Measurements from ENCODE around the gene C16orf92. TPM values are rescaled to one million over a fixed set of nuclear protein-coding genes. Genes with fewer than 3 reads are reported as not detected.

C16orf92 gene
- total RNA-seq, 1 donor from 2014 or later: not detected

DNA sequence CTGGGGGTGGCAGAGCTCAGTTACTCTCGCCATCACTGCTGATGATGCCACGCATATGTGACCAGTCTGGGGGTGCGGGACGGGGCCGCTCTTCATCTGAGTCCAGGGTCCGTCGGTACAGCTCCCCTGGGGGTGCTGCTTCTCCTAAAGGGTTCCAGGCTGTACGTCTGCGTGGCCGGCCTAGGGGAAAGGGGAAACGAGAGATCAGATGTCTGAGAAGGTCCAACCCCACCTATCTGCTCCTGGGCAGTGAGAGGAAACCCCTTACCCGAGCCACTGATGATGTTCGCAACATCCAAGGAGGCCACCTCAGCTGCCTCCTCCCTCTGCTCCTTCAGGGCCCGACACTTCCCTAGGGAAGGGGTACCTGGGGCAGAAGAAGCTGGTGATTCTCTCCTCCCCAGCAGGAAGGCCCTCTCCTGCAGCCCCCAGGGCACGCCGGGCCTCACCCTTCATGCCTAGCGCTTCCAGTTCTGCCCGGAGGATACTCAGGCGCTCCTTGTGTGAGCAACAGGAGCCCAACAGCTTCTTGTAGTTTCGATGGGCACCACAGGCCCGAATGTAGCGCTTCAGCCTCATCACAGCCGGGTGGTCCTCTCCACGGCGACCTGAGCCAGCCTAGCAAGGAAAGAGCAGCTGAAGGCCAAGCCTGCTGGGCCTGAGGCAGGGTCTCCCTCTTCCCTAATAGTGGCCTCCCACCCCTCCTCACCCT lies 29.7 kb upstream of the C16orf92 start:
- Mint-ChIP-seq H3K27me3 (no peaks in the 10 kb centered on the region), H3K36me3 (ENCODE audit: low read depth) (peaks cover 64% of the 10 kb centered on the region), H3K4me3 (no peak overlapping the region)

GRCh38 chr16:29993903-29994599 lies 28.9 kb upstream of the C16orf92 start:
- peaks cover 63% of the 10 kb centered on the region for H3K36me3 Mint-ChIP-seq (ENCODE audit: low read depth)
- intact Hi-C loops (cut with micrococcal nuclease): no loop called here

More for the DNA sequence above, 29.7 kb upstream of the C16orf92 start:
- Mint-ChIP-seq H3K27ac (no peak overlapping the region), H3K4me1 (peaks cover 28% of the 10 kb centered on the region), H3K9me3 (no peaks in the 10 kb centered on the region)
- TF ChIP-seq, protein P1, sequence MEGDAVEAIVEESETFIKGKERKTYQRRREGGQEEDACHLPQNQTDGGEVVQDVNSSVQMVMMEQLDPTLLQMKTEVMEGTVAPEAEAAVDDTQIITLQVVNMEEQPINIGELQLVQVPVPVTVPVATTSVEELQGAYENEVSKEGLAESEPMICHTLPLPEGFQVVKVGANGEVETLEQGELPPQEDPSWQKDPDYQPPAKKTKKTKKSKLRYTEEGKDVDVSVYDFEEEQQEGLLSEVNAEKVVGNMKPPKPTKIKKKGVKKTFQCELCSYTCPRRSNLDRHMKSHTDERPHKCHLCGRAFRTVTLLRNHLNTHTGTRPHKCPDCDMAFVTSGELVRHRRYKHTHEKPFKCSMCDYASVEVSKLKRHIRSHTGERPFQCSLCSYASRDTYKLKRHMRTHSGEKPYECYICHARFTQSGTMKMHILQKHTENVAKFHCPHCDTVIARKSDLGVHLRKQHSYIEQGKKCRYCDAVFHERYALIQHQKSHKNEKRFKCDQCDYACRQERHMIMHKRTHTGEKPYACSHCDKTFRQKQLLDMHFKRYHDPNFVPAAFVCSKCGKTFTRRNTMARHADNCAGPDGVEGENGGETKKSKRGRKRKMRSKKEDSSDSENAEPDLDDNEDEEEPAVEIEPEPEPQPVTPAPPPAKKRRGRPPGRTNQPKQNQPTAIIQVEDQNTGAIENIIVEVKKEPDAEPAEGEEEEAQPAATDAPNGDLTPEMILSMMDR (IDR thresholded peaks at IDR 0.05): no peak
- DNase-seq (no peak), ATAC-seq (ENCODE audit: low read depth) (no peak)
- POLR2A ChIA-PET: interaction anchor here (0.5 to 1.8 kb wide), 5 partner anchors 8 to 67 kb away, joined by 3 to 12 read pairs (median 6); partner anchors contain the start of gene KCTD13
- intact Hi-C loops (cut with micrococcal nuclease): no loop called here
- CTCF ChIA-PET: interaction anchor here (1.5 kb wide), 1 partner anchor 32 kb away, joined by 5 read pairs; the partner anchor contains the start of gene TMEM219

DNA sequence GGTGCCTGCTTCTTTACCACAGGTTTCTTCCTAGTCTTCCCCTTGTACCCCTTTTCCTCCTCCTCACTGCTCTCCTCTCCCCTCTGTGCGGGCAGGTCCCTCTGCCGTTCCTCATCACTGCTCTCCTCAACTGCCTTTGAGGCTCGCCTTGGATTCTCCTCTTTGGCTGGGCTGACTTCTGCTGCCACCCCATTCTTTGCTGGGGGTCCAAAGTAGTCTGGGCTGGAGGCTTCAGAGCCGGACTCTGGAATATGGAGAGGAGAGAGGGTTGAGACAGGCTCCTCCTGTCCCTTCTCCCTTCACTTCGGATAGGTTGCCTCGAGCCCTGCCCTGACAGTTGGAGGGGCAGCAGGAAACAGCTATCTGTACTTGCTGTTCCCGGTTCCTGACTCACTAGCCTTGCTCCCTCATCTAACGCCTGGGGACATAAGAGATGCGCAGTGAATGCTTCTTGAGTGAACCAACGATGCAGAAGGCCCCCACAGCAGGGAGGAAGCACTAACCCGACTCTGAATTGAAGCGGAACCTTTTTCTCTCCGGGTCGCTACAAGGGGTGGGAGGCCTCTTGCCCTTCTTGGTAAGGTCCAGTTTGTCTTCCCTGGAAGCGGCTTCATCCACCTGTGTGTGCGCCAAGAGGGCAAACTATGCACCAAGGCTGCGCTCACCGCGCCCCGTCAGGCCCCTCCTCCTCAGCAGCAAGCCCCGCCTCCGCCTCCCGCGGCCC lies 28.2 kb upstream of the C16orf92 start:
- DNase-seq: no peak
- TF ChIP-seq, protein P1 (IDR thresholded peaks at IDR 0.05): no peak
- no peaks in the 10 kb centered on the region for H3K27me3 Mint-ChIP-seq
- intact Hi-C loops (cut with micrococcal nuclease): loop anchor here (1.0 to 5.0 kb wide), 3 partner anchors 21 to 1172 kb away; partner anchors contain the start of genes ATXN2L, TAOK2 and TBX6
- peak; percentile 51 for ATAC-seq (ENCODE audit: low read depth)
- H3K36me3 Mint-ChIP-seq (ENCODE audit: low read depth): peaks cover 63% of the 10 kb centered on the region
- peaks cover 29% of the 10 kb centered on the region for H3K4me1 Mint-ChIP-seq
- ChIA-PET POLR2A (interaction anchor here (0.5 to 2.2 kb wide), 10 partner anchors 22 to 1846 kb away, joined by 3 to 11 read pairs (median 4); partner anchors contain the start of genes ASPHD1, CDIPT, KCTD13 and TAOK2), CTCF (no interaction called here)
- peak overlapping the region; percentile 98 for H3K4me3 Mint-ChIP-seq
- no peaks in the 10 kb centered on the region for H3K9me3 Mint-ChIP-seq
- H3K27ac Mint-ChIP-seq: peak overlapping the region; percentile 97

More at GRCh38 chr16:29993903-29994599, 28.9 kb upstream of the C16orf92 start:
- ChIA-PET CTCF (interaction anchor here (1.5 kb wide), 1 partner anchor 32 kb away, joined by 5 read pairs; the partner anchor contains the start of gene TMEM219), POLR2A (interaction anchor here (0.5 to 1.8 kb wide), 4 partner anchors 8 to 68 kb away, joined by 3 to 11 read pairs (median 5); partner anchors contain the start of gene KCTD13)
- no peak for ATAC-seq (ENCODE audit: low read depth)
- TF ChIP-seq, protein P1 (IDR thresholded peaks at IDR 0.05): no peak
- peaks cover 29% of the 10 kb centered on the region for H3K4me1 Mint-ChIP-seq
- peak overlapping the region; percentile 57 for H3K4me3 Mint-ChIP-seq
- H3K9me3 Mint-ChIP-seq: no peaks in the 10 kb centered on the region
- no peak overlapping the region for H3K27ac Mint-ChIP-seq
- H3K27me3 Mint-ChIP-seq: no peaks in the 10 kb centered on the region
- no peak for DNase-seq

DNA sequence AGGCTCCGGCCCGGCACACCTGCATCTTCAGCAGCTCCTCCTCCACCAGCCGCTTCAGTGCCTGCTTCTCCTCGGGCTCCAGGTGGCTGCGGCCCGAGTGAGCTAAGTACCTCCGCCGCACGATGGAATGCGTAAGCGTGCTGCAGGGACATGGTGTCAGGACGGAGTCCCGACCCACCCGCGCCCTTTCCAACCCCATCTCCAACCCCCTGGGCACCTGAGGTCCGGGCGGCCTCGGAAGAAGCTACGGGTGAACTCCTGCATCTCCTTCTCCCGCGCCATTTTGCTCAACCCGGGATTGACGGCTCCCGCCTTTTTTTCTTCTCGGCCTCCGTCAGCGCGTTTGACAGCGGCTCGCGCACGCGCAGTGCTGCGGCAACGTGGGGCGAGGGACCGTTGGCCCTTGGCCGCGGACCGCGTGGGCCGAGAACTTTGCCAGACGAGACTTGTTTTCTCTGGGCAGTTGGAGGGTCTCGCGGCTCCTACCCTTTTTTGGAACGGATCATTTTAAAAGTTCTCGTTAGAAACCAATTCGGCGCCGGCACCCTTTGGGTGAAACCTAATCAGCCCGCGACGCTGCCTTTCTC lies 27.6 kb upstream of the C16orf92 start, which contains the start of gene HIRIP3:
TSS of gene HIRIP3 (minus strand) at position 294 of the 587 bp plus-strand sequence. CDS start at position 282, 12 bp downstream.
- no peaks in the 10 kb centered on the region for H3K27me3 Mint-ChIP-seq
- ChIA-PET POLR2A (interaction anchor here (0.5 to 2.2 kb wide), 11 partner anchors 9 to 1846 kb away, joined by 3 to 11 read pairs (median 5); partner anchors contain the start of genes ALDOA, ASPHD1, CDIPT and KCTD13), CTCF (interaction anchor here (1.4 kb wide), 1 partner anchor 131 kb away, joined by 4 read pairs; no protein-coding TSS in a partner anchor)
- H3K9me3 Mint-ChIP-seq: no peaks in the 10 kb centered on the region
- intact Hi-C loops (cut with micrococcal nuclease): loop anchor here (1.0 to 5.0 kb wide), 3 partner anchors 22 to 1173 kb away; partner anchors contain the start of genes ATXN2L, TAOK2 and TBX6
- ATAC-seq (ENCODE audit: low read depth): peak; percentile 51
- TF ChIP-seq, protein P1 (IDR thresholded peaks at IDR 0.05): no peak
- H3K36me3 Mint-ChIP-seq (ENCODE audit: low read depth): peaks cover 60% of the 10 kb centered on the region
- H3K4me3 Mint-ChIP-seq: peak within 1 kb of the TSS; percentile 98
- H3K27ac Mint-ChIP-seq: peak within 1 kb of the TSS; percentile 97
- DNase-seq: peak; percentile 80
- peaks cover 29% of the 10 kb centered on the region for H3K4me1 Mint-ChIP-seq

Measured in activated B cell treated with CpG ODN at 0.5 μM for 24 hours (primary cell).